HG03571 (cell line): Measurements from ENCODE around the gene DMAC2L.

Source experiments
- ATAC-seq: cut with Tn5 transposase; IDR thresholded peaks from one replicate; pipeline ENCODE4 v1.9.1; 2021; ENCODE audit not compliant: unreplicated experiment

DMAC2L gene

DNA sequence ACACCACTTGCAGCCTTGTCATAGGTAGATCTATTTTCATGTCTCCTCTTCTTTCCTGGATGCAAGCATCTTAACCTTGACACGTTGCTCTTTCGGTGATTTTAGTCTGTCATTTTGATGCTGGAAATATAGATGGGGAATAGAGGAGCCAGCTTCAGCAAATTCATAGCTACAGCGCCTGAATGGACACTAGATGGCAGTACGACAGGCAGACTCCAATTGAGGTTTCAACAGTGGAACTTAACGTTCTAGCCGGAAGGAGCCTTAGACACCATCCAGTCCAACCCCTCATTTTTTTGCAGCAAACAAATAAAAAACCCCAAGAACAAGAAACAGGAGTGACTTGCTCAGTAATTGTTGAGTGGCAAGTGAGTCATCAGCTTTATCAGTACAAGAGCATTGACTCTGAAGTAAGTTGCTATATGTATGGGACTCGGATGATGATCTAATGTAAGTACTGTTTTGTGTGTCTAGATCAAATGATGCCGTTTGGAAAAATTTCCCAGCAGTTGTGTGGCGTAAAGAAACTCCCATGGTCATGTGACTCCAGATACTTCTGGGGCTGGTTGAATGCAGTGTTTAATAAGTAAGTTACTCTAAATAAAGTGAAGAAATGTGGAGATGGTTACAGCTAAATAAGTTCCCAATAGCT, 9.0 kb downstream of the DMAC2L start:
- ATAC-seq: peak; percentile 86

DNA sequence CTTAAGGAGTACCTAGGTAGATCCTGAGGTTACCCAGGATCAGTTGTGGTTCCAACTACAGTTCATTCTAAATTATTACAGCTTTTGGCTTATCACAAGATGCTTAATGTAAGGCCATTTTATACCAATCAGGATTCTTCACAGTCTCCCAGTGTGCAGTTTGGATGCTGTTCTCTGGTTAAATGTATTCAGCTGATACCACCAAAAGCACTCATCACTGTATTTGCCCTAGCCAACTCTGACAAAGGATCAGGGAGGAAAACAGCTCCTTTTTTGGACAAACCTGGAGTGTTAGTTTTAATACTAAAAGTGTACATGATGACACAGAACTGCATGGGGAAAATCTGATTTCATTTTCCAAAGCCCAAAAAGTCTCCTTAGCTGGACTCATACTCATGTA, 19.5 kb downstream of the DMAC2L start:
- ATAC-seq: no peak

DNA sequence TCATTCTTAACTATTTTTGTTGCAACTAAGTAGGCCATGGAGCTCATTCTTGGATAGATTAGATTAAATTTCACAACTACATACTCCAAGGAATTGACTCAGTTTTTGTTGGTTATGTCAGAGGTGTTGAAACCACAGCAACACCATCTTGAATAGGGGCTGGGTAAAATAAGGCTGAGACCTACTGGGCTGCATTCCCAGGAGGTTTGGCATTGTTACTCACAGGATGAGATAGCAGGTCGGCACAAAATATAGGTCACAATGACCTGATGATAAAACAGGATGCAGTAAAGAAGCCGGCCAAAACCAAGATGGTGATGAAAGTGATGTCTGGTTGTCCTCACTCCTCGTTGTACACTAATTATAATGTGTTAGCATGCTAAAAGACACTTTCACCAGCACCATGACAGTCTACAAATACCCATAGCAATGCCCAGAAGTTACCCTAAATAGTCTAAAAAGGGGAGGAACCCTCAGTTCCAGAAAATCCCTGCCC, 20.9 kb downstream of the DMAC2L start:
- no peak for ATAC-seq

DNA sequence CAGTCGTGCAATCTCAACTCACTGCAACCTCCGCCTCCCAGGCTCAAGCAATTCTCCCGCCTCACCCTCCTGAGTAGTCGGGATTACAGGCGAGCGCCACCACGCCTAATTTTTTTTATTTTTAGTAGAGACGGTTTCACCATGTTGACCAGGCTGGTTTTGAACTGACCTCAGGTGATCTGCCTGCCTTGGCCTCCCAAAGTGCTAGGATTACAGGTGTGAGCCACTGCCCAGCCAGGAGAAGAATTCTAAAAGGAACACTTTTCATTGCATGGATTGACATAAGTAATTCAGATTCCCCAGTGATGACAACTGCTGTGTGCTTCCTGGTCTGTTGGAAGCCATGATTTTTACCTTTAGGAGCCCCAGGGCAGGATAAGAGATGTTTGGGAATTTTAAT, 22.1 kb downstream of the DMAC2L start:
- no peak for ATAC-seq

DNA sequence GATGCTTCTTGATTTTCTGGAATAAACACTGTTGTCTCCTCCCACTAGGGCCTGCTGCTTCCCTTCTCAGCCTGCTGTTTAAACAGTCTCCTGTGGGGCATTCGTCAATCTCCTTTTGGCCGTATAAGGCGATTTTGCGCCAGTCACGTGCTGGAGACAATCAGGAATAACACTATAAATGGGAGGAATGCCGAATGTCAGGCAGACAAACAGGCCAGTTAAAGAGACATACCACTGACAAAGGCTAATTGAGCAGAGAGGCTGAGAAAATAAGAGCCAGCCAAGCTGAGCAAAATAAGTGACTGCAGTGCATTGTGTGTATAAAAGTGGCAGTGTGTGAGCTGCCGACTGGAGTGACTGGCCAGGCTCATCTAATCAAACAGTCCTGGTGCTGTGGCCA, 23.3 kb downstream of the DMAC2L start:
- no peak for ATAC-seq

DNA sequence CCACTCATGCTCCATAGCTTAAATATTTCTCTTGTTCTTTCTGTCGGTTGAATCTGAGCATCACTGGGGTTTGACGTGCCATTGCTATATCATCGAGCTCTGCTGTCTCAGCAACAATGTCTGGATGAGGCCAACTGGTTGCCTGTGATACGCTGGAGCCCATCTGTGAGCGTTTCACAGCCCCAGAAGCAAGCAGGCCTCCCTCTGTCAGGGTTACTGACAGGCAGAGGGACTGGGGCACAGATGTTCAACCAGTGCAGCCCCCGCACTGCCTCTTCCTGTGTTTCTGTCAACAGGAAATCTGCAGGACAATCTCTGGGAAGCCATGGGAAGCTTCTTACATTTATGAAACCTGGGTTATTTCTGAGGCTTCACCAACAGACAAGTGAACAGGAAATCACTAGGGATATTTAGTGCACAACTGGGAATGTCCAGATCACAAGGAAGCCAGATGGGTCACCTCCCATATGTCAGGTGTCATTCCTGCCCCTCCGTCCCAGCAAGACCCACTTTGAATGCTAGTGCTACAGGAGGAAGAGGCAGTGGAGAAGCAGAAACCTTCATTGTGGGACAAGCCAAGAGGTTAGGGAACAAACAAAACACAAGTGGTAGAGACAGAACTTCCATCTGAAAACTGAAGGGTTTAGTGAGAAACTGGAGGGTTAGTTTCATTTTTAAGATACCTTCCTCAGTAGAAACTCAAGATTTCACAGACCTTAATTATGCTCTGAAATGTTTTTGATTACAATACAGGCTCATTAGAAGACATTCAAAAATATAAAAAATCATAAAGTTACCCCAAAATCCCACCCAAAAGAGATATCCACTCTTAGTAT, 24.1 kb downstream of the DMAC2L start:
- no peak for ATAC-seq

DNA sequence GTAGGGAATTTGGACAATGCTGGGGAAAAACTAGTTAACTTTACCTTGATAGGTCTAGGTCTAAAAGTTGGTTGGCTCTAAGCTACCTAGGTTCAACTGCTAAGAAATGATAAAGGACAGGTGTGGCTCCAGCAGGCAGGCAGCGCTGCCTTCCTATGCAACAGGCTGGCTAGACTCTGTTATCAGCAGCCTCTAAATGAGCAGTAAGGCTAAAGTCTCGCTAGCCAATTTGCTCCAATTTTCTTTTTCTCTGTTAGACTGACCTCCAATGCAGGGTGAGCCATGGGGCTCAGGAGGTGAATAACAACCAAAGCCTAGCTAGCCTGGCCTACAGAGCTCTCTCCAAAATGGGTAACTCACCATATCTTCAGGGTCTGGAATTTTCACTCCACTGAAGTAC, 26.5 kb downstream of the DMAC2L start:
- ATAC-seq: no peak

DNA sequence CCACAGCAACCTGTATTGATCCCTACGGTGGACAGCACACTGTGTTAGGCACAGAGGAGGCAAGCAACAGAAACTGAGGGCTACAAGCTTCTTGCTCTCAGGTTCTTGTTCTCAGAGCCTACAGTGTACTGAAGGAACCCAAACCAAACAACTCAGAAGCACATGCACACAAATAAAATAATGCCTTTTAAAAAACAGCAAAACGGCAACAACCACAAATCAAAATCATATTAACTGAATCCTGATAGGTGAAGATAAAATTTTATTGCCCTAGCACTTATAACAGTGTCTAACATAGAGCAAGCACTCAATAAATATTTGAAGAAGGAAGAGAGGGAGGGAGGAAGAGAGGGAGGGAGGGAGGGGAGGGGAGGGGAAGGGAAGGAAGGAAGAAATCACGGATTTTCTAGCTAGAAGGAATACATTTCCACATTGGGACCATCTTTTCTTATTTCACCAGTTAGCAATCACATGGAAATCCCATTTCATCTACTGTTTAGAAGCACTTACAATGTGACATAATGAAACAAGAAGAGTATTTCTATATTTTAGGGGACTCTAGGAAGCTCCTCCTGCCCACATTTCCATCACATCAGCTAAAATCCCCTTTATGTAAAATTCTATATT, 27.2 kb downstream of the DMAC2L start:
- ATAC-seq: no peak

DNA sequence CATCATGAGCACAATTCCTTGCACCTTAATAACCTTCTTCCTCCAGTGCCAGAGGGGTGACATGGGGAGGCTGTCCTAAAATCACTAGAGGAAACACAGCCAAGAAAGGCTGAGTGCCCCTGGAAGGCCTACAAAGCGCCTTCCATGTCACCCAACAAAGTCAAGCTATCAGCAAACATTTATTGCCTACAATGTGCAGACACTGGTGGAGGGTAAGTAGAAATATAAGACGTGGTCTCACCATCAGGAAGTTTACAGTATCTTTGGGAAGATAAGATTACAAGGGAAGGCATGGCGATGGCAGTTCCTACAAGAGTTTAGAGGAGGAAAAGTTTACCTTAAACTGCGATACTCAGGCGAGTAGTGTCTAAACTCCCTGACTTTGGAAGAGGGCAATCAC, 27.9 kb downstream of the DMAC2L start:
- ATAC-seq: no peak

DNA sequence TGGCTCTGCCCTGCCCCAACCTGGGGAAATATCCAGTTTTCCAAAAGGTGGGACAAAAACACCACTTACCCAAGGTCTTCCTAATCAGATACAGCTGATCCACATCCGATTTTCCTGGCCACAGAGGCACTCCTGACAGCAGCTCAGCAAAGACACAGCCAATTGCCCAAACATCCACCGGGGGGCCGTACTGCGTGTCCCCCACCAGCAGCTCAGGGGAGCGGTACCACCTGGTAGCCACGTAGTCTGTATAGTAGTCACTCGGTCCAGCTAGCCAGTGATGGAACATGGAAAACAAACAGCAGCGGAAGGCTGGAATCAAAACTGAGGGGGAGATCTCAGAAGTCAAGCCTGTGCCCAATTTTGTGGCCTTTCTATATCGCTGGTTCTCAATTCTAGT, 28.8 kb downstream of the DMAC2L start:
- no peak for ATAC-seq

DNA sequence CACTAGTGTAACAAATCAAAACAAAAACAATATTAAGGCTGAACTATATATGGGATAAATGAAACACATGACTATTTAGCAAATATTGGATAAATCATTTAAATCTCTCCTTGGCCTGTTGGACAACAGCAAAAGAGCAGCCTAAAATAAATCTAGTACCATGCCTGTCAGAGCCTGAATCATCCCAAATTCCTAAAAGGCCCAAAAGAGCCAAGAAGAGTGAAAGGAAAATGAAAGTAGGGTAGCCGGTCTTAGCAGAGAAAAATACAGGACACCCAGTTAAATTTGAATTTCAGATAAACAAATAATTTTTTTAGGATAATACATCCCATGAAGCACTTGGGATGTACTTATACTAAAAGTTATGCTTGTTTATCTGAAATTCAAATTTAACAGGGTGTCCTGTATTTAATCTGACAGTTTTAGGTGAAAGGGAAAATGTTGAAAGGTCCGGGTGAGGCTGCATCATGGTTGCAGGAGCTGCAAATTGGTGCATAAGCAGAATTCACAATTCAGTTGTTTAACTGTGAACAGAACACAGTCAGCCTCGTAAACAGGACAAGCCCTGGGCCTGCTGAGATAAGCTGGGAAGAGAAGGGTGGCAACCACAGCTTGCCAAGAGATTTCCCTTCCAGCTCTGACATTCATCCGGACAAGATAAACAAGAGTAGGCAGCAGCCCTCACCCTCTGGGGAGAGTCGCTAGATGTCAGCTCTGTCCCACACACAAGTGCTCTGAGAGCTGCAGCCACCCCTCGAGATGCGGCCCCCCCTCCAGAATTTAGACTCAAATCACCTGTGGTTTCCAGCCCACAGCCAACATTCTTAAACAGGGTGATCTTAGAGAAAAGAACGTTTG, 30.3 kb downstream of the DMAC2L start:
- peak; percentile 51 for ATAC-seq

DNA sequence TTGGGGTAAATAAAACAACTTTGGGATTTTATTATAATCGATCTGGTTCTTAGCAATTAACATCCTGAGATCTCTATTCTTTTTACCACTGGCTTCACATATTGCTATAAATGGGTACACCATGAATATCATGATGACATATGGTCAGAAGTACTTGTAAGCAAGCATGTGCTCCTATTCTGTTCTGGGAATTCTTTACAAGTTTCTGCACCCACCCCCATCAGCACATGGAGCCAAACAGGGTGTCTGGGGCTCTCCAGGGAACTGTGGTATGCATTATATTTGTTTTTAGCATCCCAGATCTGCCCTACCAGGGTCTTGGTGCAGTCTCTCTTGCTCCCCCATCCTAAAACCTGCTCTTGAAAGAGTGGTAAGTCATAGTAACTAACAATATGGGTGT, 31.3 kb downstream of the DMAC2L start:
- ATAC-seq: no peak

DNA sequence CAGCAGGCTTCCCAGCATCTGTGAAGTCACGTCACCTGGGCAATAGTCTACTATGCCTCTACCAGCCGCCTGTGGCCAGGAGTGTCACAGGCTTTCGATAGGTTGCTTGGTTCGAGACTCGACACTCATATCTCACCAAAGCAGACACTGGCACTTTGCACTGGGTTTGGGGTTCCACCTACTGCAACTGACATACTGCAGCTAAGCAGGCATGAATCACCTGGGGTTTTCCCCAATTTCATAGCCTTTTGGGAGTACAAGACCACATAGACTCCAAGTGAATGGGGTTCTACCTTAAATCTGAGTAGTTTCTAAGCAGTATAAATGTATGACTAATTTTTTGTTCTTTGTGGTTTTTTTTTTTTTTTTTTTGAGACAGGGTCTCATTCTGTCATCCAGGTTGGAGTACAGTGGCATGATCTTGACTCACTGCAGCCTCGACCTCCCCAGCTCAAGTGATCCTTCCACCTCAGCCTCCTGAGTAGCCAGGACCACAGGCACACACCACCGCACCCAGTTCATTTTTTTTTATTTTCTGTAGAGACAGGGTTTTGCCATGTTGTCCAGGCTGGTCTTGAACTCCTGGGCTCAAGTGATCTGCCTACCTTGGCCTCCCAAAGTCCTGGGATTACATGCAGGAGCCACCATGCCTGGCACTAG, 32.1 kb downstream of the DMAC2L start:
- no peak for ATAC-seq

DNA sequence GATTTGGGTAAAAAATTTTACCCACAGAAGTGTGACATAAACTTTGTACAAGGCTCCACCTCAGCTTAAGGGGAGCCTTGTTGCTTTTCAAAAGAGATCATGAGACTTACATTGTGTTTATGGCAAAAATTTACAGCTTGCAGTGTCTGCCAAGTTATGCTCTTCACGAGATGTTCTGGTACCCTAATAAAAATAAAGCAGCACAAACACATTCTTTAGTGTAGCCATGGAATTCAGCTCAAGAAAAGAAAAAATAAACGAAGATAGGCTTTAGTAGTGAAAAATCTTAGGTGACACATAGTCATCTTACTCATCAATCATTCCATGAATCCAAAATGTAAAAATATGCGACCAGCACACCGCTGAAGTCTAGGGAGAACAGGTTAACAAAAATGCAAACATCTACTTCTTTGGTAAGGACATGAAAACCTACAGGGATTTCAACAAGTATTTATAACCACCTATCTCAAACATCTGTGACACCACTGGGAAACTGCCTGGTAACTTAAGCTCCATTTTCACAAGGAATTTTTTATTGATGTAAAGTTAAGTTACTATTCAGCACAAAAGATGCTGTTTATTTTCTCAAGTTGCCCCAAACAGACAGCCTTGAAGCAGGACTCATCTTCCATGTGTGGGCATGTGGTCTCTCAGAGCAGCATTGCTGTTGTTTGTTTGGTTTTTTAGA, 32.9 kb downstream of the DMAC2L start:
- ATAC-seq: no peak

DNA sequence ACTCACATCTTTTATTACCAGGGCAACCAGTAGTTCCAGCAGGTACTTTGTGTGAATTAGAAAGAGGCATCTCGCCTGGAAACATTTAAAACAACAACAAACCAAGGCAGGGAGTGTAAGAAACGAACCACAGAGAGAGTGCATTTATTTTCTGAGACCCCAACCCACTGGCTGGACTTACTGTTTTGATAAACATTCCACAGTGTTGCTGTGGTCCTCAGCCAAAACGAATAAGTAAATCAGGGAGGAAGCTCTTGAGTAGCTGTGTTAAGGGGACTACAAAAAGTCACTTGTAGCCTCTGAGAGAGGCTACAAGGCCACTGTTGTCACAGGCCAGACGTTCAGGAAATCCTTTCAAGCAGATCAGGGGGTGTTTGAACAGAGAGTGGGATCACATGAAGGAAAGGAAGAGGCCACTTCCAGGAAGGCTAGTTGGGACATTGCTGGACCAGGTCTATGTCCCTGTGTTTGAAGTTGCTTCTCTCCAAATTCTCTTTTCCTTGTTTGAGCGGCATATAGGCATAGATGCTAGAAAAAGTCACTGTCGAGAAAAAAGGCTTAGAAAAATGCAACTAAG, 33.8 kb downstream of the DMAC2L start:
- no peak for ATAC-seq

DNA sequence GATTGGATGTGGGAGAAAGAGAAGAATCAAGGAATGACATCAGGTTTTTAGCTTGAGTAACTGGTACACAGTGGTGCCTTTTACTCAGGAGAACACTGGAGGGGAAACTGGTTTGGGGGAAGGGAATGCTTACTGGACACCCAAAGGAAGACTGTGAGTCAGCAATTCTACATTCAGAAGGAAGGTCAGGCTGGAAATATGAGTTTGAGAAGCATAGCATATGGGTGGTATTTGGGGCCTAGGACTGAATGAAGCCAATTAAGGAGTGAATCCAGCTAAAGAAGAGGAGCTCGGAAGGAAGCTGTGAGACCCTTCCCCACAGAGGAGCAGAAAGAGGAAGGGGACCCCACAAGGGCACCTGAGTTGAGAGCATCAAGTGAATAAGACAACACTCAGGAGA, 35.4 kb downstream of the DMAC2L start:
- ATAC-seq: no peak

DNA sequence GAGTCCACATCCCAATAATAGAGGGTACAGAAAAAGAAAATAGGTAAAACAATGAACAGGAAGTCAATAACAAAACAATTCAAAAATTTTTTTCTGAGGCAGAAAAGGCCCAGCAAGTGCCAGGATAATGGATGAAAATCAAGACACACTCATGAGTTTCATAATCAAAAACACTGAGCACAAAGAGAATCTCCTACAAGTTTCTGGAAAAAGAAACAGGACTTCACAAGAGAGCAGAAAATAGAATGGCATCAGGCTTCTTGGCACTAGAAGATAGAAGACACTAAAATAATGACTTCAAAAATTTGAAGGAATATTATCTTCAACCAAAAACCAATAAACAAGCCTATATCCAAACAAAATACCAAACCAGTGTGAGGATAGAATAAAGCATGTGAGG, 36.8 kb downstream of the DMAC2L start:
- ATAC-seq: no peak

DNA sequence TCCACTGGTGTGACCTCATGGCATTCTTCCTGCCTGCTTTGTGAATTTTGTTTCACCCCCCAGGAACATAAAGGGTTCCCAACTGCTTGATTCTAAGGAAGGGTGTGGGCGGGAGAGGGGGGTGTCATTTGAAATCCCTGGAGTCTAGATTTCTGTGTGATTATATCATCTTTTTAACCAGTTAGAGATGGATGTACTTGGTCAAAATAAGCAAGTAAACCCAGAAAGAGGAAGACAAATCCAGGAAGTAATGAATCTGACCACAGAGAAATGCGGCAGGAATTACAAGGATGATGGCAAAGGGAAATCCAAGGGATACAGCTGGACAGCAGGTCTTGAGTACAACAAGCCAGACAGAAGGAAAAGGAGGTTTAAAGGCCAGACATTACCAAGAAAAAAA, 38.9 kb downstream of the DMAC2L start:
- ATAC-seq: no peak

DNA sequence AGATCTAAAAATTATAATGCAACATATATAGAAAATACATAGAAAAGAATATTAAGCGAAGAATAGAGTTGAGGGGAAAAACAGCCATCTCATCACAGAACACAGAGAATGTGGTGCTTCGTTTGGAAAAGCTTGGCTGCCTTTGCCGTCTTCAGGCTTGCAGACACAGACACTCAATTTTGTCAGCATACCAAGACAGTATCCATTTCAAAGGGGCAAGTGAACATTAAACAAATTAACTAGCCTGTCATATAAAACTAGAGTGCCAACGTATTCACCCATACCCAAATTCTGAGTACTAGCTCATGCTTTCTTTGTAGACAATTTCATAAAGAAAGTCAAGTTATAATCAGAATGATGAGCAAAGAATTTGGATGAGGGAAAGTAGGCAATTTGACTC, 40.5 kb downstream of the DMAC2L start:
- ATAC-seq: no peak

DNA sequence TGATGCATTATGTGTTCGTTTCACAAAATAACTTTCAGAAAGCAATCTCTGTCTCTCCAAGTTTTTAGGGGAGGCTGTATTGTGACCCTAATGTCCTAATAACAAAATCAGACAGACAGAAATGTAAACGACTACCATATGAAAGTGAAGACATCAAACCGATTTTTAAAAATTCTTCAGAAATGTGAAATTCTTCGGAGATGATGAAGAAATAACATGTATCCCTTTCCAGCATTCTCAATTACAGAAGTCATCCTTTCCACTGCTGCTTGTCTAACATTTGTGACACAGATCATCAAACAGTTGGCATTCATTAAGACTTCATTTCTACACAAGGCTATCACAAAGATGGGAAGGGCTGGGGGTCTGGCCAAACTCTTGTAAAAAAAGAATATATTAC, 41.0 kb downstream of the DMAC2L start:
- ATAC-seq: no peak
